Natural killer cell (primary cell): ENCODE data around the gene SEPTIN8. TPM values are rescaled to one million over a fixed set of nuclear protein-coding genes. Genes with fewer than 3 reads are reported as not detected.

Experiments used
- ATAC-seq, 3 donors: fragments of 150-1000 bp in 2 of 3; fragments of 200-7000 bp in 1 of 3; cut with Tn5 transposase; 1 replicate in 1 of 3; 2 replicates in 2 of 3; pipeline ENCODE4 v1.10.0; 2021; ENCODE audit warnings: mild to moderate bottlenecking in 2 of 3, moderate library complexity in 2 of 3
- DNase-seq, 2 donors: peaks; one replicate each; pipeline versions ENCODE4 v3.0.0 to v3.0.0-alpha.2; 2013 to 2021; ENCODE audit warnings: mixed read lengths in 1 of 2
- H3K27ac ChIP-seq: one replicate; pipeline ENCODE4 v1.5.1; 2013; ENCODE audit warnings: mild to moderate bottlenecking, low read length
- H3K27me3 ChIP-seq: one replicate; pipeline ENCODE4 v1.6.1; 2013; ENCODE audit warnings: low read length; ENCODE audit not compliant: control insufficient read depth, insufficient read depth
- H3K36me3 ChIP-seq: one replicate; pipeline ENCODE4 v1.6.1; 2013; ENCODE audit warnings: low read length; ENCODE audit not compliant: control insufficient read depth, insufficient read depth
- H3K4me1 ChIP-seq: one replicate; pipeline ENCODE4 v1.6.1; 2013; ENCODE audit warnings: low read length; ENCODE audit not compliant: control insufficient read depth, insufficient read depth
- H3K4me3 ChIP-seq: one replicate; pipeline ENCODE4 v1.5.1; 2013; ENCODE audit warnings: low read length
- H3K9me3 ChIP-seq: one replicate; pipeline ENCODE4 v1.6.1; 2013; ENCODE audit warnings: low read length; ENCODE audit not compliant: control insufficient read depth, insufficient read depth
- H3K27ac Mint-ChIP-seq, 2 donors: one replicate each; pipeline ENCODE4 v1.8.0; 2022; ENCODE audit warnings: mild to moderate bottlenecking in 2 of 2, mixed read lengths in 2 of 2, moderate library complexity in 1 of 2
- H3K27me3 Mint-ChIP-seq, 2 donors: one replicate each; pipeline ENCODE4 v1.8.0; 2022; ENCODE audit warnings: low read depth in 2 of 2, mixed read lengths in 2 of 2
- H3K36me3 Mint-ChIP-seq: one replicate; pipeline ENCODE4 v1.8.0; 2022; ENCODE audit warnings: mixed read lengths
- H3K4me1 Mint-ChIP-seq, 2 donors: one replicate each; pipeline ENCODE4 v1.8.0; 2022; ENCODE audit warnings: mixed read lengths in 2 of 2
- H3K4me3 Mint-ChIP-seq: one replicate; pipeline ENCODE4 v1.8.0; 2022; ENCODE audit warnings: mild to moderate bottlenecking, moderate library complexity, mixed read lengths
- H3K9me3 Mint-ChIP-seq, 2 donors: one replicate each; pipeline ENCODE4 v1.8.0; 2022; ENCODE audit warnings: mixed read lengths in 2 of 2
- WGBS: methylation state at CpG from one replicate; pipeline ENCODE4 v1.1.7; 2013; ENCODE audit warnings: missing lambda C conversion rate; ENCODE audit not compliant: insufficient coverage; 5-methylcytosine and 5-hydroxymethylcytosine counted together
- intact Hi-C: fragments of 100-400 bp; cut with micrococcal nuclease; formaldehyde crosslinking; loops from one replicate; pipeline ENCODE4 v1.14.2; 2022
- total RNA-seq, 4 donors: library from RNA; stranded (reverse); fragments of 120-200 nt in 1 of 4; gene quantifications; one replicate each; pipeline versions ENCODE4 v1.2.3 to v1.2.4, GENCODE V29; 2013 to 2022
- TF ChIP-seq, protein P1 (sequence below): fragments of 200-600 bp; IDR thresholded peaks from one replicate; pipeline ENCODE4 v1.8.0; 2022; ENCODE audit warnings: antibody characterized with exemption

The SEPTIN8 gene
- total RNA-seq, 3 donors from 2014 or later (not counting 1 experiment from before 2014, with no cell fraction given), result 5.2 to 17.0 (median 9.4) TPM

DNA sequence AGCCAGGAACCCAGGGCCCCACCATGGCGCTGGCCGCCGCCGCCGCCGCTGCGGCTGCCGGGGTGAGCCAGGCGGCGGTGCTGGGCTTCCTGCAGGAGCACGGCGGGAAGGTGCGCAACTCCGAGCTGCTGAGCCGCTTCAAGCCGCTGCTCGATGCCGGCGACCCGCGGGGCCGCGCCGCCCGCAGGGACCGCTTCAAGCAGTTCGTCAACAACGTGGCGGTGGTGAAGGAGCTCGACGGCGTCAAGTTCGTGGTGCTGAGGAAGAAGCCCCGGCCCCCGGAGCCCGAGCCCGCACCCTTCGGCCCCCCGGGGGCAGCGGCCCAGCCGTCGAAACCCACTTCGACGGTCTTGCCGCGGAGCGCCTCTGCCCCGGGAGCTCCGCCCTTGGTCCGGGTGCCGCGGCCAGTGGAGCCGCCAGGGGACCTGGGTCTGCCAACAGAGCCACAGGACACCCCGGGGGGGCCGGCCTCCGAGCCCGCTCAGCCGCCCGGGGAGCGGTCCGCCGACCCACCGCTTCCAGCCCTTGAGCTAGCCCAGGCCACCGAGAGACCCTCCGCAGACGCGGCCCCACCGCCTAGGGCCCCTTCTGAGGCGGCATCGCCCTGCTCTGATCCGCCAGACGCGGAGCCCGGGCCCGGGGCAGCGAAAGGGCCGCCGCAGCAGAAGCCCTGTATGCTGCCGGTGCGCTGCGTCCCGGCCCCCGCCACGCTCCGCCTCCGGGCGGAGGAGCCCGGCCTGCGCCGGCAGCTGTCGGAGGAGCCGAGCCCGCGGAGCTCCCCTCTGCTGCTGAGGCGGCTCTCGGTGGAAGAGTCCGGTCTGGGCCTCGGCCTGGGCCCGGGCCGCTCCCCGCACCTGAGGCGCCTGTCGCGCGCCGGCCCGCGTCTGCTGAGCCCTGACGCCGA is 36.8 kb upstream of the SEPTIN8 start:
- Mint-ChIP-seq H3K4me1 (peaks cover 6 to 8% of the 10 kb centered on the region in 2 donors), H3K4me3 (no peak overlapping the region), H3K27me3 (peaks cover 51 to 75% of the 10 kb centered on the region in 2 donors), H3K27ac (no peak overlapping the region), H3K9me3 (no peaks in the 10 kb centered on the region), H3K36me3 (no peaks in the 10 kb centered on the region)
- peak; percentile 44 to 61 (median 53) for ATAC-seq
- Histone ChIP-seq H3K27ac (no peak overlapping the region), H3K9me3 (no peaks in the 10 kb centered on the region), H3K4me3 (no peak overlapping the region), H3K4me1 (peaks cover 3% of the 10 kb centered on the region), H3K27me3 (peaks cover 18% of the 10 kb centered on the region), H3K36me3 (no peaks in the 10 kb centered on the region)
- TF ChIP-seq, protein P1, sequence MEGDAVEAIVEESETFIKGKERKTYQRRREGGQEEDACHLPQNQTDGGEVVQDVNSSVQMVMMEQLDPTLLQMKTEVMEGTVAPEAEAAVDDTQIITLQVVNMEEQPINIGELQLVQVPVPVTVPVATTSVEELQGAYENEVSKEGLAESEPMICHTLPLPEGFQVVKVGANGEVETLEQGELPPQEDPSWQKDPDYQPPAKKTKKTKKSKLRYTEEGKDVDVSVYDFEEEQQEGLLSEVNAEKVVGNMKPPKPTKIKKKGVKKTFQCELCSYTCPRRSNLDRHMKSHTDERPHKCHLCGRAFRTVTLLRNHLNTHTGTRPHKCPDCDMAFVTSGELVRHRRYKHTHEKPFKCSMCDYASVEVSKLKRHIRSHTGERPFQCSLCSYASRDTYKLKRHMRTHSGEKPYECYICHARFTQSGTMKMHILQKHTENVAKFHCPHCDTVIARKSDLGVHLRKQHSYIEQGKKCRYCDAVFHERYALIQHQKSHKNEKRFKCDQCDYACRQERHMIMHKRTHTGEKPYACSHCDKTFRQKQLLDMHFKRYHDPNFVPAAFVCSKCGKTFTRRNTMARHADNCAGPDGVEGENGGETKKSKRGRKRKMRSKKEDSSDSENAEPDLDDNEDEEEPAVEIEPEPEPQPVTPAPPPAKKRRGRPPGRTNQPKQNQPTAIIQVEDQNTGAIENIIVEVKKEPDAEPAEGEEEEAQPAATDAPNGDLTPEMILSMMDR, result no peak
- WGBS, result 11% methylated on average over 110 of the region's 110 CpGs
- intact Hi-C loops, result no loop called here
- peak in 1 of 2 donors; percentile 66 for DNase-seq

DNA sequence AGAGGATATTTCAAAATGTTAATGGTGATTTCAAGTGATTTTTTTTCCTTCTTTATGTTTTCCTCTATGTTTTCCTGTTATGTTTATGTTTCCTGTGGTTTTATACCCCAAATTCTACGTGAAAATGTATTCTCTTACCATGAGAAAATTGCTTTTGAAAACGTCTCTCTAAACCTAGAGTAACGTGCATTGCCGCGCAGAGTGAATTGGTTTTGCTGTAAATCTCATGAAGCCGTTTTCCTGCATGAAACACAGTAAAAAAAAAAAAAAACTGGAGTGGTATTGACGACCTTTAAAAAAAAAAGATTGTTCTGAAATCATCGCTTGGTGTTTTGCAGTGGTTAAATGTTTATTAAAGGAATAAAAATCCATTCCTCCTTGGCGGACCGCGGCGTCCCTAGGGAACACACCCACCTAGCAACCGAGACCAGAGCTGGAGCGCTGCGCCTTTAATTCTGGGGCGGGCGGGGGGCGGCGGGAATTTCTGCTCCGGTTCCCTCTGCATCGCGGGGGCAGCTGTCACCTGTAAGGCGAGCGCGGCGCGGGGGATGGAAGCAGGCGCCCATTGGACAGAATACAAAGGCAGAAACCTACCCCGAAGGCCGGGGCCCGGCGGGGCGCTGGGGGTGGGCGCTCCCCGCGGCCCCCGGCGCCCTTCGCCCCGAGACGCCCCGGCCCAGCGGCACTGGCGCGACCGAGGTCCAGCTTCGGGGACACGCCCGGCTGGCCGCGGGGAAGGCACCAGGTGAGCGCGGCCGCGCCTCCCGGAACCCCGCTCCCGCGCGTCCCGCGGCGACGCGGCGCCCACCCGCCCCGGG is 36.0 kb upstream of the SEPTIN8 start, which contains the start of gene SOWAHA:
SOWAHA (plus strand) TSS at position 522 of the 818 bp plus-strand sequence. CDS start 320 bp downstream, outside the sequence.
- peaks cover 18% of the 10 kb centered on the region for H3K27me3 ChIP-seq
- H3K36me3 ChIP-seq, result no peaks in the 10 kb centered on the region
- peaks cover 47 to 71% of the 10 kb centered on the region in 2 donors for H3K27me3 Mint-ChIP-seq
- DNase-seq (peak in 1 of 2 donors; percentile 25), ATAC-seq (peak in 1 of 3 donors; percentile 34)
- H3K4me3 ChIP-seq, result no peak within 1 kb of the TSS
- no peak within 1 kb of the TSS for H3K27ac ChIP-seq
- H3K9me3 ChIP-seq, result no peaks in the 10 kb centered on the region
- peaks cover 6 to 8% of the 10 kb centered on the region in 2 donors for H3K4me1 Mint-ChIP-seq
- no peak within 1 kb of the TSS for H3K27ac Mint-ChIP-seq
- TF ChIP-seq, protein P1, result no peak
- 2% methylated on average over 67 of the region's 68 CpGs for WGBS
- H3K4me1 ChIP-seq, result peaks cover 3% of the 10 kb centered on the region
- peak within 1 kb of the TSS; percentile 70 for H3K4me3 Mint-ChIP-seq
- no peaks in the 10 kb centered on the region for H3K36me3 Mint-ChIP-seq
- no peaks in the 10 kb centered on the region for H3K9me3 Mint-ChIP-seq
- intact Hi-C loops, result no loop called here

DNA sequence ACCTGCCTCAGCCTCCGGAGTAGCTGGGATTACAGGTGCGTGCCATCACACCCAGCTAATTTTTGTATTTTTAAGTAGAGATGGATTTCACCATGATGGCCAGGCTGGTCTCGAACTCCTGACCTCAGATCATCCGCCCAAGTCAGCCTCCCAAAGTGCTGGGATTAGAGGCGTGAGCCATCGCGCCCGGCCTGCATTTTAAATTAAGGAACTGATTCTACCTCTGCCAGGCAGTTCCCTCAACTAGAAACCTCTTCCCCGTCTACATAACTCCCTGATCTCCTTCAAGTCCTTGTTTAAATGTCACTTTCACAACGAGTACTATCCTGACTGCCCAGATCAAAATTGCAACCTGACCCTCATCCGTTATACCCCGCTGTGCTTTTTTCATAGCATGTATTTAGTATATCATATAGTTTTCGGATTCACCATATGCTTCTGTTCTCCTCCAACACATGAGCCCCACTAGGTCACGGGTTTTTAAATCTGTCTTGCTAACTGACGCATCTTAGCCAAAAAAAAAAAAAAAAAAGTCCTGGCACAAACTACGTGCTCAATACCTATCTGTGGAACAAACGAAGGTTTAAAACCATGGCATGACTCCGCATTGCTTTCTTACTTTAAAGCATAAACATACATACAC is 35.2 kb upstream of the SEPTIN8 start:
- Histone ChIP-seq H3K27ac (no peak overlapping the region), H3K27me3 (peaks cover 16% of the 10 kb centered on the region), H3K36me3 (no peaks in the 10 kb centered on the region), H3K4me1 (peaks cover 3% of the 10 kb centered on the region), H3K4me3 (no peak overlapping the region), H3K9me3 (no peaks in the 10 kb centered on the region)
- Mint-ChIP-seq H3K27ac (no peak overlapping the region), H3K9me3 (no peaks in the 10 kb centered on the region), H3K27me3 (peaks cover 49 to 69% of the 10 kb centered on the region in 2 donors), H3K4me1 (peaks cover 6 to 8% of the 10 kb centered on the region in 2 donors), H3K4me3 (peak overlapping the region; percentile 70), H3K36me3 (no peaks in the 10 kb centered on the region)
- ATAC-seq (no peak), DNase-seq (no peak)
- TF ChIP-seq, protein P1, result no peak
- WGBS, result 51% methylated on average over 14 of the region's 18 CpGs
- intact Hi-C loops, result no loop called here
